K562 (cell line): ENCODE results near the gene SUPT7L. TPM values are rescaled to one million over a fixed set of nuclear protein-coding genes. Genes with fewer than 3 reads are reported as not detected.

ENCODE experiments used
- ATAC-seq: fragments of 200-7000 bp; cut with Tn5 transposase; 3 replicates; pipeline ENCODE4 v1.9.1; 2020; ENCODE audit warnings: moderate library complexity
- BruUV-seq: library from RNA; stranded (reverse); fragments of 400-500 nt; replicated peaks from 2 replicates; lab custom pipeline; 2021; lab: Mats Ljungman, UMichigan
- CTCF ChIA-PET: fragments of 300-600 bp; formaldehyde crosslinking; extraction: SDS; loops from one replicate; lab custom pipeline; 2021; ENCODE audit warnings: low intra/inter-chr PET ratio; lab: Yijun Ruan, JAX
- POLR2A ChIA-PET: fragments of 300-600, 350-650 bp; sonication (Branson Sonifier 250); formaldehyde crosslinking; extraction: SDS; loops from one replicate; lab custom pipeline; 2021; ENCODE audit warnings: antibody characterized with exemption, inconsistent platforms; lab: Yijun Ruan, JAX
- DNase-seq, 4 experiments: peaks; one replicate each; pipeline versions ENCODE4 v3.0.0 to v3.0.0-alpha.2; 2011 to 2018; ENCODE audit warnings: low spot score in 3 of 4, mixed read lengths in 3 of 4; ENCODE audit errors: extremely low read depth in 1 of 4
- FAIRE-seq: peaks from 2 replicates; lab custom pipeline; 2011; peaks lifted over from hg19 to GRCh38; lab: Jason Lieb, UNC
- H2AFZ ChIP-seq: 2 replicates; pipeline ENCODE4 v1.6.0; 2011; ENCODE audit warnings: low read depth, low read length, control low read depth, inconsistent platforms
- H3K27ac ChIP-seq: fragments of 200-600 bp; 3 replicates; pipeline ENCODE4 v1.8.0; 2011; ENCODE audit warnings: low read depth, mild to moderate bottlenecking, control low read depth, inconsistent platforms, low read length, moderate library complexity, mixed read lengths; ENCODE audit errors: extremely low read depth
- H3K27me3 ChIP-seq, 2 experiments: fragments of 300-600 bp in 1 of 2; 2 replicates in 1 of 2; 3 replicates in 1 of 2; pipeline versions ENCODE4 v1.6.0 to v1.8.0; 2011; ENCODE audit warnings: inconsistent platforms in 2 of 2, low read length in 2 of 2, mild to moderate bottlenecking in 1 of 2, mixed read lengths in 1 of 2, moderate library complexity in 1 of 2; ENCODE audit not compliant: control insufficient read depth in 2 of 2, insufficient read depth in 2 of 2
- H3K36me3 ChIP-seq: fragments of 300-600 bp; 3 replicates; pipeline ENCODE4 v1.8.0; 2011; ENCODE audit warnings: mild to moderate bottlenecking, low read length, inconsistent platforms; ENCODE audit not compliant: control insufficient read depth, insufficient read depth
- H3K4me1 ChIP-seq, 2 experiments: fragments of 200-600 bp in 1 of 2; replicated peaks in 1 of 2; 2 replicates in 1 of 2; 3 replicates in 1 of 2; pipeline versions ENCODE4 v1.5.1 to v1.8.0; 2011; ENCODE audit warnings: inconsistent platforms in 2 of 2, low read length in 2 of 2, mild to moderate bottlenecking in 1 of 2, mixed read lengths in 1 of 2, moderate library complexity in 1 of 2; ENCODE audit not compliant: control insufficient read depth in 2 of 2, insufficient read depth in 2 of 2
- H3K4me2 ChIP-seq: 2 replicates; pipeline ENCODE4 v1.6.1; 2011; ENCODE audit warnings: low read length, control low read depth, inconsistent platforms, mixed read lengths; ENCODE audit not compliant: insufficient read depth
- H3K4me3 ChIP-seq: fragments of 200-600 bp; sonication (generic), shearing (Covaris generic); 2 replicates; pipeline ENCODE4 v1.5.1; 2016; ENCODE audit warnings: control low read depth, inconsistent platforms
- H3K79me2 ChIP-seq: fragments of 200-600 bp; 3 replicates; pipeline ENCODE4 v1.8.0; 2011; ENCODE audit warnings: low read length, inconsistent platforms; ENCODE audit not compliant: control insufficient read depth, insufficient read depth
- H3K9ac ChIP-seq, 2 experiments: 2 replicates each; pipeline versions ENCODE4 v1.6.0 to v1.6.1; 2011; ENCODE audit warnings: low read depth in 2 of 2, low read length in 2 of 2, control low read depth in 1 of 2, inconsistent platforms in 1 of 2, mild to moderate bottlenecking in 1 of 2, mixed read lengths in 1 of 2; ENCODE audit not compliant: insufficient read depth in 1 of 2
- H3K9me1 ChIP-seq: one replicate; pipeline ENCODE4 v1.6.0; 2011; ENCODE audit warnings: inconsistent platforms, mild to moderate bottlenecking, low read length, moderate library complexity; ENCODE audit not compliant: control insufficient read depth, insufficient read depth
- H3K9me3 ChIP-seq: replicated peaks from 2 replicates; pipeline ENCODE4 v1.5.1; 2011; ENCODE audit warnings: low read depth, low read length, inconsistent platforms; ENCODE audit not compliant: control insufficient read depth, insufficient read depth
- H4K20me1 ChIP-seq: replicated peaks from 2 replicates; pipeline ENCODE4 v1.6.1; 2011; ENCODE audit warnings: low read length, inconsistent platforms, mixed read lengths; ENCODE audit not compliant: control insufficient read depth, insufficient read depth
- BDP1 ChIP-seq: IDR thresholded peaks from 3 replicates; pipeline ENCODE4 v1.6.1; 2011; ENCODE audit not compliant: insufficient read length, insufficient read depth
- ELF4 ChIP-seq: fragments of 450-650 bp; formaldehyde crosslinking; IDR thresholded peaks from 2 replicates; pipeline ENCODE4 v1.4.0; 2022; ENCODE audit warnings: missing genetic modification characterization
- SMARCC2 ChIP-seq: fragments of 450-650 bp; IDR thresholded peaks from 2 replicates; pipeline ENCODE4 v1.6.1; 2017; ENCODE audit warnings: antibody characterized with exemption, moderate library complexity, mild to moderate bottlenecking, low read depth
- SPI1 ChIP-seq: IDR thresholded peaks from 2 replicates; pipeline ENCODE4 v1.6.1; 2011; ENCODE audit warnings: low read depth, low read length, control low read depth, borderline replicate concordance
- ZNF586 ChIP-seq: fragments of 450-650 bp; formaldehyde crosslinking; conservative IDR thresholded peaks from 2 replicates; pipeline ENCODE4 v1.4.0; 2020; ENCODE audit warnings: mild to moderate bottlenecking, moderate library complexity
- ZNF589 ChIP-seq: fragments of 200-800 bp; sonication (Bioruptor generic); IDR thresholded peaks from 2 replicates; pipeline ENCODE4 v1.6.1; 2016; ENCODE audit warnings: low read depth, missing genetic modification characterization, missing compliant biosample characterization
- ZNF785 ChIP-seq: fragments of 250-450 bp; sonication (Bioruptor Pico); IDR thresholded peaks from 2 replicates; pipeline ENCODE4 v1.4.0; 2020; ENCODE audit warnings: mild to moderate bottlenecking
- WGBS: fragments of 100-300 bp; shearing (Covaris generic); methylation state at CpG from one replicate; pipeline ENCODE4 v1.1.6; 2016; ENCODE audit warnings: low coverage, mixed read lengths; ENCODE audit not compliant: insufficient coverage; ENCODE audit errors: missing lambda C conversion rate; 5-methylcytosine and 5-hydroxymethylcytosine counted together
- in situ Hi-C: fragments of 300-500 bp; cut with MboI; formaldehyde crosslinking; loops from 4 replicates; pipeline ENCODE4 v1.15.0; 2018; ENCODE audit warnings: inconsistent platforms, mixed read lengths
- intact Hi-C: fragments of 100-400 bp; cut with micrococcal nuclease; formaldehyde crosslinking; loops from 2 replicates; pipeline ENCODE4 v1.14.2; 2022
- polyA plus RNA-seq, 8 experiments: library from polyadenylated mRNA; depleted of rRNA in 4 of 8; stranded (reverse) in 5 of 8; unstranded in 3 of 8; fragments of >200 nt; fragmentation: Nextera tagmentation in 2 of 8; fragmentation: Illumina TruSeq in 1 of 8; extraction: Ambion mirVana in 2 of 8; extraction: Trizol in 1 of 8; gene quantifications; 2 replicates each; pipeline versions ENCODE4 v1.2.1 to v1.2.3, GENCODE V29; 2011 to 2014; ENCODE audit warnings: inconsistent platforms in 1 of 8, missing spikeins in 1 of 8
- total RNA-seq, 7 experiments: library from RNA; depleted of rRNA in 6 of 7; stranded (reverse); fragments of >200 nt in 6 of 7; fragmentation: Illumina TruSeq in 2 of 7; extraction: Trizol in 2 of 7; gene quantifications; 2 replicates each; pipeline versions ENCODE4 v1.2.1 to v1.2.3, GENCODE V29; 2011 to 2021; ENCODE audit warnings: low replicate concordance in 1 of 7
- TF ChIP-seq, protein P1 (sequence below): fragments of 450-650 bp; IDR thresholded peaks from 2 replicates; pipeline ENCODE4 v1.6.1; 2016; ENCODE audit warnings: mild to moderate bottlenecking
- TF ChIP-seq, protein P2 (sequence below): fragments of 450-650 bp; IDR thresholded peaks from 2 replicates; pipeline ENCODE4 v1.6.1; 2016; ENCODE audit warnings: missing biosample characterization, missing genetic modification characterization
- TF ChIP-seq, protein P3 (sequence below): fragments of 450-650 bp; IDR thresholded peaks from 2 replicates; pipeline ENCODE4 v1.6.1; 2016; ENCODE audit warnings: low read depth, mild to moderate bottlenecking, moderate library complexity
- TF ChIP-seq, protein P4 (sequence below): fragments of 250-450 bp; sonication (Bioruptor Pico); IDR thresholded peaks from 2 replicates; pipeline ENCODE4 v1.8.0; 2022; ENCODE audit warnings: moderate library complexity, mild to moderate bottlenecking, inconsistent platforms
- TF ChIP-seq, protein P5 (sequence below): sonication (generic); formaldehyde crosslinking; IDR thresholded peaks from 2 replicates; pipeline ENCODE4 v1.8.0; 2022; ENCODE audit warnings: missing genetic modification reagents, mild to moderate bottlenecking, borderline replicate concordance
- TF ChIP-seq, protein P6 (sequence below): IDR thresholded peaks from 2 replicates; pipeline ENCODE4 v1.6.1; 2014; ENCODE audit warnings: antibody characterized with exemption

Gene SUPT7L
- total and polyA plus RNA-seq, 9 of the 15 experiments (the other 6 are each of a cell fraction or from before 2014, with no cell fraction given): 22.0 to 72.8 (median 40.2) TPM

DNA sequence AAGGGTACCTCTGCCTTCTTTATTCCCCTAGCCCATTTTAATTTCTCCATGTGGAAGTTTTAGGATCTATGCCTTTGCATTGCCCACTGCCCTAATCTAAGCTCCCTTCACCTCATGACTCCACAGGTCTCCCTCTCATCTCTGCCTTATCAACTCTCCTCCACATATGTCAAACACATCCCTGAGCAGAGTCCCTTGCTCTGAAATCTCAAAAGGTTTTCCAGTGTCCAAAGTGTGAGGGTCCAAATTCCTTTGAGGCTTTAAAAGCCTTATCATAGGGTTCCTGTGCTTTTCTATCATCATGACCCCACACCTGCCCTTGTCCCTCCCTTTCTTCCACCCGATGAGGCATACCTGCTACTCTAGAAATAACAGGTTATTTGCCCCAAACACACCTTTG is 38.9 kb upstream of the SUPT7L start:
- CTCF ChIA-PET: no interaction called here

More for the DNA sequence above, 38.9 kb upstream of the SUPT7L start:
- H3K79me2 ChIP-seq: no peaks in the 10 kb centered on the region
- H3K4me1 ChIP-seq: peaks cover 0 to 13% of the 10 kb centered on the region in 2 experiments; a peak in 4 of 5 replicates
- no peak overlapping the region for H2AFZ ChIP-seq
- POLR2A ChIA-PET: no interaction called here
- no peak overlapping the region for H3K27ac ChIP-seq
- no peaks in the 10 kb centered on the region for H3K9me3 ChIP-seq
- H3K4me3 ChIP-seq: no peak overlapping the region
- H3K9ac ChIP-seq: no peak overlapping the region
- no peak overlapping the region for H3K4me2 ChIP-seq
- no peaks in the 10 kb centered on the region for H3K27me3 ChIP-seq
- FAIRE-seq (no peak), DNase-seq (no peak), ATAC-seq (no peak)
- intact Hi-C loops: loop anchor here (5.0 kb wide), 1 partner anchor 750 kb away; no protein-coding TSS in a partner anchor
- TF ChIP-seq, protein P1, sequence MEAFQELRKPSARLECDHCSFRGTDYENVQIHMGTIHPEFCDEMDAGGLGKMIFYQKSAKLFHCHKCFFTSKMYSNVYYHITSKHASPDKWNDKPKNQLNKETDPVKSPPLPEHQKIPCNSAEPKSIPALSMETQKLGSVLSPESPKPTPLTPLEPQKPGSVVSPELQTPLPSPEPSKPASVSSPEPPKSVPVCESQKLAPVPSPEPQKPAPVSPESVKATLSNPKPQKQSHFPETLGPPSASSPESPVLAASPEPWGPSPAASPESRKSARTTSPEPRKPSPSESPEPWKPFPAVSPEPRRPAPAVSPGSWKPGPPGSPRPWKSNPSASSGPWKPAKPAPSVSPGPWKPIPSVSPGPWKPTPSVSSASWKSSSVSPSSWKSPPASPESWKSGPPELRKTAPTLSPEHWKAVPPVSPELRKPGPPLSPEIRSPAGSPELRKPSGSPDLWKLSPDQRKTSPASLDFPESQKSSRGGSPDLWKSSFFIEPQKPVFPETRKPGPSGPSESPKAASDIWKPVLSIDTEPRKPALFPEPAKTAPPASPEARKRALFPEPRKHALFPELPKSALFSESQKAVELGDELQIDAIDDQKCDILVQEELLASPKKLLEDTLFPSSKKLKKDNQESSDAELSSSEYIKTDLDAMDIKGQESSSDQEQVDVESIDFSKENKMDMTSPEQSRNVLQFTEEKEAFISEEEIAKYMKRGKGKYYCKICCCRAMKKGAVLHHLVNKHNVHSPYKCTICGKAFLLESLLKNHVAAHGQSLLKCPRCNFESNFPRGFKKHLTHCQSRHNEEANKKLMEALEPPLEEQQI: no peak
- TF ChIP-seq ZNF589 (CRISPR knock-in tag) (no peak), ZNF785 (CRISPR knock-in tag) (no peak), SPI1 (no peak), ELF4 (CRISPR knock-in tag) (no peak), ZNF586 (CRISPR knock-in tag) (no peak), BDP1 (no peak), SMARCC2 (no peak)
- TF ChIP-seq, protein P2, sequence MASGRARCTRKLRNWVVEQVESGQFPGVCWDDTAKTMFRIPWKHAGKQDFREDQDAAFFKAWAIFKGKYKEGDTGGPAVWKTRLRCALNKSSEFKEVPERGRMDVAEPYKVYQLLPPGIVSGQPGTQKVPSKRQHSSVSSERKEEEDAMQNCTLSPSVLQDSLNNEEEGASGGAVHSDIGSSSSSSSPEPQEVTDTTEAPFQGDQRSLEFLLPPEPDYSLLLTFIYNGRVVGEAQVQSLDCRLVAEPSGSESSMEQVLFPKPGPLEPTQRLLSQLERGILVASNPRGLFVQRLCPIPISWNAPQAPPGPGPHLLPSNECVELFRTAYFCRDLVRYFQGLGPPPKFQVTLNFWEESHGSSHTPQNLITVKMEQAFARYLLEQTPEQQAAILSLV (tag): no peak
- TF ChIP-seq, protein P3, sequence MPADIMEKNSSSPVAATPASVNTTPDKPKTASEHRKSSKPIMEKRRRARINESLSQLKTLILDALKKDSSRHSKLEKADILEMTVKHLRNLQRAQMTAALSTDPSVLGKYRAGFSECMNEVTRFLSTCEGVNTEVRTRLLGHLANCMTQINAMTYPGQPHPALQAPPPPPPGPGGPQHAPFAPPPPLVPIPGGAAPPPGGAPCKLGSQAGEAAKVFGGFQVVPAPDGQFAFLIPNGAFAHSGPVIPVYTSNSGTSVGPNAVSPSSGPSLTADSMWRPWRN: no peak
- TF ChIP-seq, protein P4, sequence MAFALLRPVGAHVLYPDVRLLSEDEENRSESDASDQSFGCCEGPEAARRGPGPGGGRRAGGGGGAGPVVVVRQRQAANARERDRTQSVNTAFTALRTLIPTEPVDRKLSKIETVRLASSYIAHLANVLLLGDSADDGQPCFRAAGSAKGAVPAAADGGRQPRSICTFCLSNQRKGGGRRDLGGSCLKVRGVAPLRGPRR (CRISPR knock-in tag): no peak
- TF ChIP-seq, protein P5, sequence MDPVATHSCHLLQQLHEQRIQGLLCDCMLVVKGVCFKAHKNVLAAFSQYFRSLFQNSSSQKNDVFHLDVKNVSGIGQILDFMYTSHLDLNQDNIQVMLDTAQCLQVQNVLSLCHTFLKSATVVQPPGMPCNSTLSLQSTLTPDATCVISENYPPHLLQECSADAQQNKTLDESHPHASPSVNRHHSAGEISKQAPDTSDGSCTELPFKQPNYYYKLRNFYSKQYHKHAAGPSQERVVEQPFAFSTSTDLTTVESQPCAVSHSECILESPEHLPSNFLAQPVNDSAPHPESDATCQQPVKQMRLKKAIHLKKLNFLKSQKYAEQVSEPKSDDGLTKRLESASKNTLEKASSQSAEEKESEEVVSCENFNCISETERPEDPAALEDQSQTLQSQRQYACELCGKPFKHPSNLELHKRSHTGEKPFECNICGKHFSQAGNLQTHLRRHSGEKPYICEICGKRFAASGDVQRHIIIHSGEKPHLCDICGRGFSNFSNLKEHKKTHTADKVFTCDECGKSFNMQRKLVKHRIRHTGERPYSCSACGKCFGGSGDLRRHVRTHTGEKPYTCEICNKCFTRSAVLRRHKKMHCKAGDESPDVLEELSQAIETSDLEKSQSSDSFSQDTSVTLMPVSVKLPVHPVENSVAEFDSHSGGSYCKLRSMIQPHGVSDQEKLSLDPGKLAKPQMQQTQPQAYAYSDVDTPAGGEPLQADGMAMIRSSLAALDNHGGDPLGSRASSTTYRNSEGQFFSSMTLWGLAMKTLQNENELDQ (CRISPR knock-in tag): no peak
- TF ChIP-seq, protein P6, sequence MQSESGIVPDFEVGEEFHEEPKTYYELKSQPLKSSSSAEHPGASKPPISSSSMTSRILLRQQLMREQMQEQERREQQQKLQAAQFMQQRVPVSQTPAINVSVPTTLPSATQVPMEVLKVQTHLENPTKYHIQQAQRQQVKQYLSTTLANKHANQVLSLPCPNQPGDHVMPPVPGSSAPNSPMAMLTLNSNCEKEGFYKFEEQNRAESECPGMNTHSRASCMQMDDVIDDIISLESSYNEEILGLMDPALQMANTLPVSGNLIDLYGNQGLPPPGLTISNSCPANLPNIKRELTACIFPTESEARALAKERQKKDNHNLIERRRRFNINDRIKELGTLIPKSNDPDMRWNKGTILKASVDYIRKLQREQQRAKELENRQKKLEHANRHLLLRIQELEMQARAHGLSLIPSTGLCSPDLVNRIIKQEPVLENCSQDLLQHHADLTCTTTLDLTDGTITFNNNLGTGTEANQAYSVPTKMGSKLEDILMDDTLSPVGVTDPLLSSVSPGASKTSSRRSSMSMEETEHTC: no peak
- in situ Hi-C loops: no loop called here
- 12% methylated on average over 1 of the region's 1 CpG for WGBS
- H3K9me1 ChIP-seq: no peaks in the 10 kb centered on the region
- BruUV-seq: no TSS peak
- no peaks in the 10 kb centered on the region for H3K36me3 ChIP-seq
- H4K20me1 ChIP-seq: no peaks in the 10 kb centered on the region
